Measurements from ENCODE around the gene CRY2. TPM values are rescaled to one million over a fixed set of nuclear protein-coding genes. Genes with fewer than 3 reads are reported as not detected.

Gene CRY2
- total RNA-seq, 6 donors from 2014 or later: 51.1 to 103 (median 63.2) TPM

GRCh38 chr11:45917286-45917622 lies 70.0 kb downstream of the CRY2 start:
- Histone ChIP-seq H3K4me1 (peaks cover 20 to 40% (median 30%) of the 10 kb centered on the region in 4 donors), H3K36me3 (peaks cover 20 to 38% (median 29%) of the 10 kb centered on the region in 4 donors), H3K27me3 (peaks cover 0 to 10% (median 5%) of the 10 kb centered on the region in 4 donors), H3K4me3 (peak overlapping the region; percentile 73 to 96 (median 89)), H3K27ac (peak overlapping the region; percentile 88 to 93 (median 92)), H3K9me3 (no peaks in the 10 kb centered on the region)
- no peak for TF ChIP-seq CTCF (IDR thresholded peaks at IDR 0.05)
- no peak for TF ChIP-seq EP300 (IDR thresholded peaks at IDR 0.05)
- no peak for TF ChIP-seq POLR2A (IDR thresholded peaks at IDR 0.05)
- no peak for TF ChIP-seq POLR2AphosphoS5 (IDR thresholded peaks at IDR 0.05)
- DNase-seq (peak in 1 of 2 donors; percentile 66), ATAC-seq (ENCODE audit: low FRiP score in 2 of 2) (no peak)
- 0 to 4% methylated on average over 6 to 16 of the region's 16 CpGs for WGBS, 2 donors

- H3K27ac ChIP-seq: peak within 1 kb of the TSS; percentile 88 to 93 (median 92)
- WGBS, 2 donors: 0% methylated on average over 28 to 45 of the region's 45 CpGs
- H3K27me3 ChIP-seq: peaks cover 0 to 15% (median 10%) of the 10 kb centered on the region in 4 donors
- peak; percentile 93 to 94 for ATAC-seq (ENCODE audit: low FRiP score in 2 of 2)
- H3K4me1 ChIP-seq: peaks cover 25 to 45% (median 35%) of the 10 kb centered on the region in 4 donors
- H3K4me3 ChIP-seq: peak within 1 kb of the TSS; percentile 73 to 96 (median 89)
- peak; percentile 96 to 98 for DNase-seq
- H3K36me3 ChIP-seq: peaks cover 20 to 32% (median 25%) of the 10 kb centered on the region in 4 donors
- no peaks in the 10 kb centered on the region for H3K9me3 ChIP-seq
- TF ChIP-seq EP300 (IDR thresholded peaks at IDR 0.05) (peak in 1 of 4 donors; percentile 55), CTCF (IDR thresholded peaks at IDR 0.05) (peak in 1 of 6 experiments; percentile 14), POLR2A (IDR thresholded peaks at IDR 0.05) (peak in 3 of 4 donors; percentile 44 to 87 (median 73)), POLR2AphosphoS5 (IDR thresholded peaks at IDR 0.05) (peak; percentile 86 to 98)
These were observed 70.5 kb downstream of the CRY2 start, which contains the start of gene PEX16 for GRCh38 chr11:45917623-45918330. PEX16 (minus strand) TSS chr11:45917877; CDS start chr11:45917811, 66 bp downstream.

DNA sequence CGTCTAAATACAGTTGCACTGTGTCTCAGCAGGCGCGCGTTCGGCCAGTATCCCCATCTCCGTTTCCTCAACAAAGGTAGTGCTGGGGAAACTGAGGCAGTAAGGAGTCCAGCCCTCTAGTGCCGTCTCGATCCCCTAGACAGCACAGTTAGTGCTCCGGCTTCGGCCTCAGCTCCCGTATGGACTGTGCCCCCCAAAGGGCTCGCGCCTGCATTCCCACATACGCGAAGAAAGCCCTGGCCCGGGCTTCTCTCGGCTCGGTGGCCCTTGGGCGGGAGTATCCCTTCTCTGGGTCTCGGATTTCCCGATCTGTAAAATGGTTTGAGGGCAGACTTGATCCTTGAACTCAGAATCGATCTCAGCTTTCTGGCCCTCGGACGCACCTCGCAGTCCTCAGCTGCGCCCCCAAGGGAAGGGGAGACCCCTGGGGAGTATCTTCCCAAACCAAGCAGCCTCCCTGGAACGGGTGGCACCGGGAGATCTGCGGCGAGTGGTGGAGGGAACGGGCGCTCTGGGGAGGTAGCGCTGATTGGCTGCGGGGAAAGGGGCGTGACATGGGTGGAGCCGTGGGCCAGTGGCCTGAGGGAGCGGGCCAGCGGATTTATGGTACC lies 71.2 kb downstream of the CRY2 start:
- H3K27me3 ChIP-seq: peaks cover 0 to 22% (median 16%) of the 10 kb centered on the region in 4 donors
- no peaks in the 10 kb centered on the region for H3K9me3 ChIP-seq
- peaks cover 13 to 26% (median 18%) of the 10 kb centered on the region in 4 donors for H3K36me3 ChIP-seq
- 1% methylated on average over 31 to 38 of the region's 38 CpGs for WGBS, 2 donors
- peaks cover 32 to 52% (median 41%) of the 10 kb centered on the region in 4 donors for H3K4me1 ChIP-seq
- H3K4me3 ChIP-seq: peak overlapping the region; percentile 73 to 96 (median 89)
- ATAC-seq (ENCODE audit: low FRiP score in 2 of 2): peak; percentile 86 to 89
- peak; percentile 92 to 93 for DNase-seq
- peak overlapping the region; percentile 88 to 93 (median 92) for H3K27ac ChIP-seq
- TF ChIP-seq POLR2AphosphoS5 (IDR thresholded peaks at IDR 0.05) (peak; percentile 82 to 90), CTCF (IDR thresholded peaks at IDR 0.05) (no peak), POLR2A (IDR thresholded peaks at IDR 0.05) (peak in 3 of 4 donors; percentile 34 to 78 (median 43))

DNA sequence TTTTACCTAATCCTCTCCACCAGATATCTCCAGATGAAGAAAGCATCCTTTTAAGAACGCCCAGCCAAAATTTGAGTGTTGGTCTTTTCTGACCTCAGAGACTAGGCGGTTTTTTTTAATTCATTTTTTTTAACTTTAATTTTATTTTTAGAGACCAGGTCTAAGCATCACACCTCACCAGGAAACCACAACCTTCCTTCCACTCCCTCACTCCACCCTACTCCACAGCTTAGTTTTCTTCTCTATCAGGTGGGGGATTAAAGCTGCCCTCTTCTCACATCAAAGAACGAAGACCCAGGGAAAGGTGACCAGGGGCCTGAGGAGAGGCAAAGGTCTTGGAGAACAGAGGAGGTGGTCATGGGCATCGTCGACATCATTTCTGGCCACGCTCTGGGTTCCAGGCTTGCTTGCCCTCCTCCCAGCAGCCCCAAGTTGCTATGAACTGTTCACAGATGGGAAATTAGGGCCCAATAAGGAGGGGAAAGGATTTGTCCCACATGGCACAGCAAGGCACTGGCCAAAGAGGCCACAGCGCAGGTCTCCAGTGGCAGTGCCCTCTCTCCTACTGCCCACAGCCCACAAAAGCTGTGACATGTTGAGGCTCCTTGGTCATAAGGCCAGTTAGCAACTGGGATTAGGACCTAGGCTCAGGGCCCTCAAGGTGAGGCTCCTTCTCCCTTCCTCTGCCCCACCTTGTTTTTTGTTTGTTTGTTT lies 71.8 kb downstream of the CRY2 start:
- WGBS, 2 donors: 65 to 67% methylated on average over 7 of the region's 7 CpGs
- no peak for DNase-seq
- peaks cover 0 to 23% (median 16%) of the 10 kb centered on the region in 4 donors for H3K27me3 ChIP-seq
- TF ChIP-seq EP300 (IDR thresholded peaks at IDR 0.05) (no peak), POLR2AphosphoS5 (IDR thresholded peaks at IDR 0.05) (no peak), CTCF (IDR thresholded peaks at IDR 0.05) (no peak), POLR2A (IDR thresholded peaks at IDR 0.05) (no peak)
- H3K4me1 ChIP-seq: peaks cover 32 to 53% (median 41%) of the 10 kb centered on the region in 4 donors
- H3K9me3 ChIP-seq: no peaks in the 10 kb centered on the region
- H3K36me3 ChIP-seq: peaks cover 6 to 19% (median 12%) of the 10 kb centered on the region in 4 donors
- peak overlapping the region in 3 of 4 donors; percentile 73 to 96 (median 83) for H3K4me3 ChIP-seq
- peak overlapping the region; percentile 88 to 93 (median 92) for H3K27ac ChIP-seq
- ATAC-seq (ENCODE audit: low FRiP score in 2 of 2): no peak
